GF-D8 (cell line): ENCODE results near the gene CCDC187.
A peak's percentile ranks its signal among the peaks of the same experiment; 100 is the strongest.

Experiments
- DNase-seq: peaks from one replicate; lab custom pipeline; 2025; lab: John Stamatoyannopoulos, UW

Gene CCDC187

DNA sequence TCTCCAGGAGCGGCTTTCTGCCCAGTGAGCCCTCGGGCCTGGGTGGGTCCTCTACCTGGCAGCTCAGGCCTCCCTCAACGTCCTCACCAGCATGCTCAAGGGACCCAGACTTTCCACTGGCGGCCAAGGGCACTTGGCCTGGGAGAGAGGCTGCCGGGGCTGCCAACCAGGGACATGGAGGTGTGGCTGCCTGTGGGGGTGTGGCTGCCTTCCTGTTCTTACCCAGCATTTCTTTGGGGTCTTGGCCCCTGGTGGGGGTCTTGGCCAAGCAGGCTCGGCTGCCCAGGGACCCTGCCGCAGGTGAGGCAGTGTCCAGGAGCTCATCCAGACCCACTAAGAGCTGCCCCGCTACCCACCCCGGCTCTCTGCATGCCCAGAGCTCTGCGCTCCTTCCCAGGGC is 51.0 kb downstream of the CCDC187 start:
- no peak for DNase-seq

DNA sequence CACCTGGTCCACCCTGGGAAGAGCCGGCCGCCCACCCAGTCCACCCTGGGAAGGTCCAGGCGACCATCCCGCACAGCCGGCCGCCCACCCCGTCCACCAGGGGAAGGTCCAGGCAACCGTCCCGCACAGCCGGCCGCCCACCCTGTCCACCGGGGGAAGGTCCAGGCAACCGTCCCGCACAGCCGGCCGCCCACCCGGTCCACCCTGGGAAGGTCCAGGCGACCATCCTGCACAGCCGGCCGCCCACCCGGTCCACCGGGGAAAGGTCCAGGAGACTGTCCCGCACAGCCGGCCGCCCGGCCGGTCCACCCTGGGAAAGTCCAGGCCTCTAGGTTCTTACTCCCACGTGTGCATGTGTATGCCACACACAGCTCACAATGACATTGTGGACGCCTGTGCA is 51.6 kb downstream of the CCDC187 start:
- no peak for DNase-seq

DNA sequence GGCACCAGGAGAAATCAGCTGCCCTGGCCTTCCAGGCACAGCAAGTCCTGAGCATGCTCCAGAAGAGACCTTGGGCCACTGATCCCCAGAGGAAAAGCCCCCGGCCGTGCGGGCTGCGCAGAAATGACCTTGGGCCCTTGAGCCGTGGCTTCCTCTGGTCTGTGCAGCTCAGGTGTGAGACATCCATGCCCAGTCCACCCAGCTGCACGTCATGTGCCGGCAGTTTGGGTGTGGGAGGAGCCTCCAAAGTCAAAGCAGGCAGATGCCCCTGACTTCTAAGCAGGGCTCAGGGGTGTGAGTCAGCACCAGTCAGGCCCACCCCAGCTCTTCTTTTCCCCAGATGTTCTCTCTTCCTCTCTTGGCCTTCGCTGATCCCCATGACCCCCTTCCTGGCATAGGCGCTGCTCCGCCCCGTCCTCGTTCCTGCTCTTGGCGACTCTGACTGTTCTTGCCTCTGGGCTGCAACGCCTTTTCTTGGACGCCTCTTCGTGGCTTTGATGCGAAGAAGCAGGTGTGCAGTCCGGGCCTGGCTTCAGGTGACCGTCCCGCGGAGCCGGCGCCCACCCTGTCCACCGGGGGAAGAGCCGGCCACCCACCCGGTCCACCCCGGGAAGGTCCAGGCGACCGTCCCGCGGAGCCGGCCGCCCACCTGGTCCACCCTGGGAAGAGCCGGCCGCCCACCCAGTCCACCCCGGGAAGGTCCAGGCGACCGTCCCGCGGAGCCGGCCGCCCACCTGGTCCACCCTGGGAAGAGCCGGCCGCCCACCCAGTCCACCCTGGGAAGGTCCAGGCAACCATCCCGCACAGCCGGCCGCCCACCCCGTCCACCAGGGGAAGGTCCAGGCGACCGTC is 52.4 kb downstream of the CCDC187 start:
- DNase-seq = no peak

DNA sequence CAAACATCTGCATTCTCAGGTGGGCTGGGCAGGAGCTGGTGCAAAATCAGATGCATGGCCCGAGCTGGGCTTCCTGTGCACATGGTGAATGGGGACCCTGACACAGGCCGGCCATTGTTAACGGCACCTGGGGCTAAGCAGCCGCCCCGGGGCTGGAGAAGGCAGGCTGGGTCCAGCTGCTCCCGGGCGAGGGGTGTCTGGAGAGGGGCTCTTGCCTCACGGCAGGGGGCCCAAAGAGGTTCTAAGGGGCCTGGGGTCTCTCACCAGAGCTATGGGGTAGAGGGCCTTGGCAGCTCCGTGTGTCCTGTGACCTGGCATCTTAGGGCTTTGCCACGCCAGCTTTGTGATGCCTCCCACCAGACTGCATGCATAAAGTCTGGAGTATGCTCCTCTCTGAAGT is 53.2 kb downstream of the CCDC187 start:
- no peak for DNase-seq

DNA sequence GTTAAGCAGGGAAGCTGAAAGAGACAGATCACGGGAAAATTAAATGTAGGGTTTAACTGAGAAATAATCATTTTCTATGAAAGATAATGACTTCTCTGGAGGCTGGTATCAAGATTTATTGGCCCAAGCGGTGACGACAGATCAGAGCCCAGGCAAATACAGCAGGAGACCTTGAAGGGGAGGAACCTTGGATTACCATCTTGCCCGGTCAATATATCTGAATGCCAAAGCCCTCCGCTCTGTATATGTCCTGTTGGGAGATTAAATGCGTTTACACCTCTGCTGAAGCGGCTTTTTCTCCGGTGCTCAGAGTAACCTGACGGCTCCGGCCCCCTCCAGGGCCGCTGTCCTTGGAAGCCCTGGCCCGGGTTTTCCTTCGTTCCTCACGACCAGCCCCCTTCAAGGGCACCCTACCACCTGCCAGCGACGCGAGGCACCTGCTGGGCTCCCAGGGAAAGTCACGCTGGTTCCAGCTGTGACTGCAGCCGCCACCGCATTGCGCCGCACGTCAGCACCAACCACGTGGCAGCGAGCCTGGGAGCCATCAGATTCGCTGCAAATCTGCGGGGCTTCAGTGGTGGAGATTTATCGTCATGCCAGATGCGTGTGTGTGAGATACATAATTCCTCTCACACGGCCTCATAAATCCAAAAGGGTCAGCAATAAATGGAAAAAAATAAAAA is 53.9 kb downstream of the CCDC187 start:
- DNase-seq = no peak

DNA sequence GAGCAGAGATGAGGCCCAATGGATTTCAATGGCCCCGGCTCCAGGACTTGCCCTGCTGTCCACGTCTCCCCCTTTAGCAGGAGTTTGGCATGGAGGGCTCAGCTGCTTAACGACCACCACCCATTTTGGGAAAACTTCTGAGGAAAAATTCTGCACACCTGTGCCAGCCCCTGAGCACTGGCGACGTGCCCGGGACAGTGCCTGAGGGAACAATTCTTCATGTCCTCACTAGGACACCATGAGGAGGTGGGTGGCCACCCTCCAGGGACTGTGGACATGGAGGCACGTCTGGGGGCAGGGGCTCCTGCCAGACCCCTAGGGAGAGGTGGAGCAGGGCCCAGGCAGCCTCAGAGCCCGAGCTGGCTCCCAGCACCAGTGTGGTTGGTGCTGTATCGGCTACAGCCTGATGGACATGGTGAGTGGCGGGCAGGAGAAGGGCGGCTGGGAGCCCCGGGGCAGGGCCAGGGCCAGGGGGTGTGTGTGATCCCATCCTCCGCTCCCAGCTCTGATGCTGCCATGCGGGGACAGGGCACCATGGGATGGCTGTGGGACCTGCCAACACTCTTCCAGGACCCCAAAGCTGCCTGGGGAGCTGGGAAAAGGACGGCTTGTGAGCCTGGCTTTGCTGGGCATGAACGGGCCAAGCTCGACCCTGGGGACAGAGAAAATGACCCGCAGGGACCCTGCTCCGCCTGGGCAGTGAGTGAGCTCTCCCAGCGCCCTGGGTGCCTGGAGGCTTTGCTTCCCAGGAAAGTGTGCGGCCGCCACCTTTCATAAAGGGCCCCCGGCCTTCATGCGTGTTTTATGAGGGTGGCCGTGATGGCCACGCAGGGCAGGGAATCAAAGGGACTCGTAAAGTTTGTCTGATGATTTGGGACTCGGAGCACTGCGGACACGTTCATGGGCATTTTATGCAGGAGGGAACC is 54.7 kb downstream of the CCDC187 start:
- no peak for DNase-seq

DNA sequence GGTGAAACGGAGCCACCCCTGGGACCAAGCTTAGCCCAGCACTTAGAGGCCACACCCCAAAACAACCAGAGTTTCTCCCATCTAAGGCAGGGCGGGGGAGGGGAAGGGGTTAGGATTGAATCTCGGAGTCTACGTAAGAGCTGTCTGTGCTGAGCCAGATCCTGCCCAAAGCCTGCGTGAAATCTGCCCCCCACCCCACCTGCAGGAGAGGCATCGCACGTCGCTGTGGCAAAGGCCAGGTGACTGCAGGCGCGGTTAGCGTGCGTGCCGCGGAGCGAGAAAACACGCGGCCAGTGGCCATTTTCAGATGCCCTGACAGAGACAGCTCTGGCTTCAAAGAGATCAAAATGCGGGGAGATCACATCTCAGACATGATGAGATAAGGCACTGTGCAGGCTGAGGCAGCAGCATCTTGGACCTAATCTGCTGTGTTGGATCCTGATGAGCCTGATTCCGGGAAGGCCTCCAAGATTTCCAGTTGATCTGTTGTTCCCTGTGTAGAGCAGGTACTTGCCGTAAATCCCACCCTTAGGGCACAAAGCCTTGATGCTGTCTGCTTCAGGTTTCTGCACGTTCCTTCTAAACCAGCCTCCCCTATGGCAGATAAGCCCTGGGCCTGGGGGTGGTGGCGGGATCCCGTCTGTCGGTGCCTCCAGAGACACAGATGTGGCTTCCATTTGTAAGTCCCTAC is 55.8 kb downstream of the CCDC187 start:
- no peak for DNase-seq

DNA sequence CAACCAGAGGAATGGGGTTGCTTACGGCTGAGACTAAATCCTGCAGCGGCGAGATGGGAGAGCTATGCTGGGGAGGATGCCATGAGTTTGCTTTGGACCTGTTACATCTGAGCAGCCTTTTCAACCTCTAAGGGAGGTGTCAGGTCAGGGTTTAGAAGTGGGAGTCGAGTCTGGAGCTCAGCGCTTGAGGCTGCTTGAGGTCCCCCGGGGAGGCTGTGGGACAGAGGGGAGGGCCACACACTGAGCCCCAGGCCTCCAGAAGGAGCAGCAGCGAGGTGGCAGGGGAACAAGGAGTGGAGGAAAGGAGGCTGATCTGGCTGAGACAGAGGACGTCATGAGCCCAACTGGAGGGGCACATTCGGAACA is 56.4 kb downstream of the CCDC187 start:
- no peak for DNase-seq

DNA sequence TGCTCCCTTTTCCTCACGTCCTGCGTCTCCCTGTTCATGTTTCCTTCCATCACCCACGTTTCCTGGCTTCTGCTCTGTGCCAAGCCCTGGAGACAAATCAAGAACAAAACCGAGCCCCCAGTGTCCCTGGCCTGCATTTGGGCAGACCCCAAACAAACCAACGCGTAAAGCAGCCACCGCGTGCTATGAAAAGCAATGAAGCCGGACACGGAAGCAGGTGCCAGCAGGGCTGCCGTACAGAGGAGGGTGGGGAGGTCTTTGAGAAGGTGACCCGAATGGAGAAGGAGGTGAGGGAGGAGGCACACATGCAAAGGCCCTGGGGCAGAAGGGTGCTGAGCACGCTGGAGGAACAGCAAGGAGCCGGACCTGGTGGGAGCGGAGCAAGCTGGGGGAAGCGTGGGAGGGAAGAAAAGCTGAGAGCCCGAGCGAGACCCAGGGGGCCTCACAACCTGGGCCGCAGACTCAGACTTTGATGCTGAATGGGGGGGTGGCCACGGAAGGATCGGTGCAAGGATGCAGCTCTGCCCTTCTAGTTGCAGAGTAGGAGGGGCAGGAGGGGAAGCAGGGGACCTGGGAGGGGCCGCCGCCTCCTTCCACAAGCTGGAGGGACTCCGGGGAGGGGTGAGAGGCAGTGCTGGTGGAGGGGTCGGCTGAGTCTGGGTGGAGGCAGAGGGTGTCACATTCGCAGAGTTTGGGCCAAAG is 56.9 kb downstream of the CCDC187 start:
- DNase-seq = no peak

DNA sequence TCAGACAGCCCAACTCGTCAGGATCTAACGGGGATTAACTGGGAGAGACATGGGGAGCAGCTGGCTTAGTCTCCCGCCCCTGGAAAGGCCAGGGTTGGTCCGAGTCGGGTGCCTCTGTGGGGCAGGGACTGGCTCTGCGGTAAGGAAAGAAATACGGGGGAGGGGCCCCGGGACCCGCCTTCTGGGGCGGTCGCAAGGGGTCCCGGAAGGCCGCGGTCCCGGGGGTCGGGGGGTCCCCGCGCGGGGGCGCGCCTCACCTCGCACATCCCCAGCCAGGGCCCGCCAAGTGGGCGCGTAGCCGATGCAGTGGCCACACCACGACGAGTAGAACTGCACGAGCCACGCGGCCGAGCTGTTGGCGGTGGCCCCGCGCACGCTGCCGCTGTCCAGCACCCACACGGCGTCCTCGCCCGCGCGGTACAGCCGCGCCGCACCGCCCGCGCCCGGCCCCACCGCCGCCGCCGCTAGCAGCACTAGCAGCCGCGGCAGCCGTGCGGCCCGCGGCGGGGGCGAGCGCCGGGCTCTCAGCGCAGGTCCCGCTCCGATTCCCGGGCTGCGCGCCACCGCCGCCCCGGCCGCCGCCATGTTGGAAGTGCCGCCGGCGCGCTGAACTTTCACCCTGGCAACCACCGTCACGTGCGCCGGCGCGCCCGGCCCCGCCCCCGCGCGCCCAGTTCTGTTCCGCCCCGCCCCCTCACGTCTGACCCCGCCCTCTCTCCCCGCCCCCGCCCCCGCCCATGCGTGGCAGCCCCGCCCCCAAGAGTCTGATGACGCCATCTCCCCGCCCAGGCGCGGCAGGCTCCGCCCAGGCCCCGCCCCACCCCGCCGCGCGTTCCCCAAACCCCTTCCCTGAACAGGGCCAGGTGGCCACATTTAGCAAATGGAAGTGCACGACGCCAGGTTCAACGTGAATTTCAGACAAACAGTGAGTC is 58.4 kb downstream of the CCDC187 start, which contains the start of gene QSOX2:
TSS of gene QSOX2 (minus strand) at position 594 of the 932 bp plus-strand sequence. CDS start at position 585, 9 bp downstream.
- DNase-seq = peak; percentile 13

DNA sequence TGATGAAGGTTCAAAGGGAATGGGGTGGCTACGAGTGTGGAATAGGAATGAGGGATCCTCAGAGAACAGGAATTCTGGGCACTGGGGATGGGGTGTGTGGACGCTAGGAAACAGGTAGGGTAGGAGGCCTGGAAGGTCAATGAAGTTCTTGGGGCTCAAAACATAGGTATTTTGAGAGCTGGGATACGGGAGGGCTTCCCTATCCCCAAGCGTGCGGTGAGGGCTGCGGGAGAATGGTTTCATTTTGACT is 59.0 kb downstream of the CCDC187 start:
- no peak for DNase-seq

DNA sequence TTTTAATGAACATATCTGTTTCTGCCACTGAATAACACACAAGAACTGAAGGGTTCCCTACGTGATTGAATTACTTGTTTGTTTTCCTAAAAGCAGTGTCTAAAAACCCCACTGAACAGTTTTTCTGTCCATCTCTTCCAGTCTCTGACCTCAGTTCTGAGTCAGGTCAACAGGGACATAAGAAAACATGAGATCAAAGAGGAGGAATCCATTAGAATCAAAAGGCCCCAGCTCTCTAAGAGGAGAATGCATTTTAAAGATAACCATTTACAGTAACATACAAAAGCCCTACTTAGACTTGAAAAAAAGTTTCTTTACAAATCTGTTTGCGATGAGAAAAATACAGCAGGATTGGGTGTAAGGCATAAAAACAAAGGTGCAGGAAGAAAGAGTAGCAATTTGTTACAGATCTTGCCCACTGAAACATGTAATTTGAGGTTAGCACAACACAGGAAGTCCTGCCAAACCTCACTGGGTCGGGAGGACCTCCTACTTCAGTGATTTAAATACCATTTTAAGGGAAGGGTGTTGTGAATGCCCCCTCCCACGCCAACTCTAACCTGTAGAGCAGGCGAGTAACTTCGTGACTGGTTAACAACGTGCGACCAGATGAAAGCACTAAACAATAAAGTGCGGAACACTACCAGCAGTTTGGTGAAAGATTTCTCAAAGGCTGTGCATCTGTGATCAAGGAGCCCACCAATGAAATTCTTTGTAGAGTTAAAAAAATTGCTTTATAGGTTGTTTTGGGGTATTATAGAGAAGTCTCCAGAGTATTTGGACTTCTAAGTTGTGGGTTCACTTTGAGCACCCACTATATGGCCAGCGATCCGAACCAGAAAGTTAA is 59.5 kb downstream of the CCDC187 start:
- DNase-seq = peak; percentile 23

DNA sequence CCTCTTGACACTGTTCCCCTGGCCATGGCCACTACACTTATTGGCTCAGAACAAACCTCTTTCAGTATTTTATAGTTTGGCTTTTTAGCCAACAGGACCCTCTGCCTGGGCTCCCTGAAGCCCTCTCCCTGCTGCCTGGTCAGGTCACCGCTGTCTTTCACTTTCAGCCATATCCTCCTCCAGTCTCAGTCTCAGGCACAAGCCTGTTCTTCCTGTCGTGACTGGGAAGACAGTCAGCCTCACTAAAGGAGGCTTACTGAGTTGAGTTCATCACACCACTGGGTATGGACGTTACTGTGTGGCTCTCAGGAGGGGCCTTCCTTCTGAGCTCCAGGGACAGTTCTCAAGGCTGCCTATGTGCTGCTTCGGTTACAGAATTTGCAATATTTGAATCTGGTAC is 60.3 kb downstream of the CCDC187 start:
- no peak for DNase-seq

DNA sequence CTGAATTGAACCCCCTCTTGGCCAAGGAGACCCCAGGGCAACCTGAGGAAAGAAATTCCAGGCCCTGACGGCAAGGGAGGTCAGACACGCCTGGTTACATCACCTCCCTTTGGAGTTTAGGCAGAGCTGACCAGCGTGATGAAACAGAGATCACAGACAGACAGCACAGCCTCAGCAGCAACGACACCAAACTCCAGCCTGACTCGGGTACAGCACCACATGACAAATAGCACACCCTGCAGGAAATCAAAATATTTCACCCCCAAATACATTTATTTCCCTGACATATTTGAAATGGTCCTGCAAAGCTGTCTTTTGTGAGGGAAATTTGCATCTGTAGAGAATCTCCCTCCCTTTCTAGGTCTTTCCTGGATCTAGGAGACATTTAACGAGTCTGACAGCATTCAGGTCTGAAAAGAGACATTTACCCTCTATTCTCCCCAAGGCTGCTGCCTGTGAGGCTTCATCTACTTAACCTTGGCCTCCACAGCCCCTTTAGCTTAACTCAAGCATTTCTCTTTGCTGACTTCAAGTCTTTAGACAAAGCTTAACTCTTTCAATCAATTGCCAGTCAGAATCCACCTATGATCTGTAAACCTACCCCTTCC is 60.9 kb downstream of the CCDC187 start:
- no peak for DNase-seq

DNA sequence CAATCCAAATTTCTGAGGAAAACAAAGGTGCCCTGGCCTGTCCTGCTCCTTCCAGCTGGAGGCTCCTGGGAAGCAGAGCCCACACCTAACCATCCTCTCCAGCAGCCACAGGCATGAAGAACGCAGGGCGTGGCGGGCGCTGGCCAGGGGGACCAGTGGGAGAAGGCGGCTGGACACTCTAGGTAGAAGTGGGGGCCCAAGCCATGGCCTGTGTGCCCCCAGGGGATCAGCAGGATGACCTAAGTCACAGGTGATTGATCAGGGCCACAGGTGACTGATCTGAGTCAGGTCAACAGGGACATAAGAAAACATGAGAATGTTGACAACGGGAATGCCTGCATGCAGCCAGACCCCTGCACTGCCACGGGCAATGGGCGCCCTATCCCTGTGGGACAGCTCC is 61.6 kb downstream of the CCDC187 start:
- DNase-seq = no peak

DNA sequence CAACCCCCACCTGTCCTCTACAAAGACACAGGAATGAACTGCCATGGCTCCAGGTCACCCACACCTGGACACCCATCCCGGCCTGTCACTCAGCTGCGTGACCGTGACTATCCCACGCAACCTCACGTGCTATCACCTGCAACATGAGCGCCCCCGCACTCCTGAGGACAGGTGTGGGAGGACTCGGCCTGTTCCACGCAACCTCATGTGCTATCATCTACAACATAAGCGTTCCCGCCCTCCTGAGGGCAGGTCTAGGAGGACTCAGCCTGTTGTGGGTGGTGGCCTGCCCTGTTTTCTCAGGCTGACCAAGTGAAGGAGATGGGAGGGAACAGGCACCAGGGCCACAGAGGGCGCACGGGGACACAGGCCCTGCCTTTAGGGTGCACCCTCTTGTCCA is 62.4 kb downstream of the CCDC187 start:
- DNase-seq = no peak

DNA sequence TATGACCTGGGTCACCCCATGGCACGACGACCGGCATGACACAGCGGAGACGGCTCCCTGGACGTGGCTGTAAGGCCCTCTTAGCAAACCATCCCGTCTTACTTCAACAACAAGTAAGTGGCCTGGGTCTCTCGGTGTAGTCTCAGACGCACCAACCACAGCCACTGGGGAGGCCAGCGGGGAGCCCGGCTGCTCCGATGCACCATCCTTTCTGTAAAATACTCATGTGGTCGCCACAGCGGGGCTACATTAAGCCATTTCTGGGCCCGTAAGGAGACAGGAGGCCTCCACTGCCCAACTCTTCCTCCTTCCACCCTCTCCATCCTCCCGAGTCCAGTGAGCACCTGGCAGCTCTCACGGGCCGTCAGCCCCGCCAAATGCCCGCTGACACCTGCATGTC is 63.0 kb downstream of the CCDC187 start:
- DNase-seq = no peak

DNA sequence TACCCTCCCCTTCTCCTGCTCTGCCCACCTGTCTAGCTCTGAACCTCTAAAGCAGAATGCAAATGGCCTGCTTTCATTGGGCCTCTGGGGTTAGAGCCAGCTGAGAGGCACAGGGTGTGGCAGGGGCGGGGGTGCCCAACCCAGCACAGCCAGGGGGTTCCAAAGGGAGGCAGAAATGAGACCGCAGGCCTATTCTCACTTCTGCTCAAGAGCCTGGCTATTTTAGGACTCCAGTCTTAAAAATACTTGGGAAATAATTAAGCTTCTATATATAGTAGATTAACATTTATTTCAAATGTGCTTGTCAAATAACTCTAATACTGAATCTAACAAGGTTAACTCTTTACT is 63.9 kb downstream of the CCDC187 start:
- DNase-seq = no peak
